HepG2 (cell line): ENCODE results near the gene SMOC1. TPM values are rescaled to one million over a fixed set of nuclear protein-coding genes. Genes with fewer than 3 reads are reported as not detected.

ENCODE experiments used
- AKAP8 ChIP-seq: sonication (generic); formaldehyde crosslinking; IDR thresholded peaks from 2 replicates; pipeline ENCODE4 v1.5.1; 2020; ENCODE audit warnings: mild to moderate bottlenecking, missing genetic modification reagents
- ARID3A ChIP-seq: IDR thresholded peaks from 2 replicates; pipeline ENCODE4 v1.6.1; 2012; ENCODE audit warnings: low read depth, low read length, improper control_type of control experiment
- ARNT2 ChIP-seq: sonication (generic); formaldehyde crosslinking; IDR thresholded peaks from 2 replicates; pipeline ENCODE4 v1.8.0; 2022; ENCODE audit warnings: mild to moderate bottlenecking, low read depth, missing genetic modification reagents, moderate library complexity
- DMAP1 ChIP-seq: IDR thresholded peaks from 2 replicates; pipeline ENCODE4 v1.6.1; 2016
- EED ChIP-seq: sonication (generic); formaldehyde crosslinking; IDR thresholded peaks from 2 replicates; pipeline ENCODE4 v1.5.0; 2020; ENCODE audit warnings: mild to moderate bottlenecking, missing genetic modification reagents
- HIVEP1 ChIP-seq: sonication (generic); formaldehyde crosslinking; IDR thresholded peaks from 2 replicates; pipeline ENCODE4 v1.4.0; 2020; ENCODE audit warnings: mild to moderate bottlenecking, missing genetic modification reagents
- HNRNPLL ChIP-seq: fragments of 200-400 bp; formaldehyde crosslinking; IDR thresholded peaks from 2 replicates; pipeline ENCODE4 v1.6.1; 2017; ENCODE audit warnings: mild to moderate bottlenecking, low read depth, low read length; ENCODE audit not compliant: poor library complexity, severe bottlenecking
- MTA1 ChIP-seq: sonication (generic); formaldehyde crosslinking; IDR thresholded peaks from 2 replicates; pipeline ENCODE4 v1.4.0; 2020; ENCODE audit warnings: missing genetic modification reagents, mild to moderate bottlenecking, borderline replicate concordance
- NRL ChIP-seq: sonication (generic); formaldehyde crosslinking; IDR thresholded peaks from 2 replicates; pipeline ENCODE4 v1.5.0; 2020; ENCODE audit warnings: missing genetic modification reagents, mild to moderate bottlenecking, moderate library complexity, borderline replicate concordance
- SMARCE1 ChIP-seq: fragments of 450-650 bp; IDR thresholded peaks from 2 replicates; pipeline ENCODE4 v1.6.1; 2017; ENCODE audit warnings: borderline replicate concordance
- SMYD3 ChIP-seq: sonication (generic); formaldehyde crosslinking; IDR thresholded peaks from 2 replicates; pipeline ENCODE4 v1.8.1; 2023; ENCODE audit warnings: mild to moderate bottlenecking, missing genetic modification reagents
- STAG1 ChIP-seq: sonication (generic); formaldehyde crosslinking; IDR thresholded peaks from 2 replicates; pipeline ENCODE4 v1.4.0; 2020; ENCODE audit warnings: missing genetic modification reagents
- TOPORS ChIP-seq: sonication (generic); formaldehyde crosslinking; IDR thresholded peaks from 2 replicates; pipeline ENCODE4 v1.8.0; 2023; ENCODE audit warnings: mild to moderate bottlenecking, missing genetic modification reagents
- ZBTB49 ChIP-seq: sonication (generic); formaldehyde crosslinking; IDR thresholded peaks from 2 replicates; pipeline ENCODE4 v1.4.0; 2020; ENCODE audit warnings: missing genetic modification reagents, borderline replicate concordance
- ZFP1 ChIP-seq: IDR thresholded peaks from 2 replicates; pipeline ENCODE4 v1.6.1; 2016
- ZNF326 ChIP-seq: sonication (generic); formaldehyde crosslinking; IDR thresholded peaks from 2 replicates; pipeline ENCODE4 v1.4.0; 2020; ENCODE audit warnings: missing genetic modification reagents, borderline replicate concordance
- ZNF337 ChIP-seq: sonication (generic); formaldehyde crosslinking; IDR thresholded peaks from 2 replicates; pipeline ENCODE4 v1.5.1; 2020; ENCODE audit warnings: missing genetic modification reagents, low read depth, mild to moderate bottlenecking, borderline replicate concordance
- ZNF343 ChIP-seq: sonication (generic); formaldehyde crosslinking; IDR thresholded peaks from 2 replicates; pipeline ENCODE4 v1.4.0; 2020; ENCODE audit warnings: mild to moderate bottlenecking, missing genetic modification reagents
- ZNF503 ChIP-seq: sonication (generic); formaldehyde crosslinking; IDR thresholded peaks from 2 replicates; pipeline ENCODE4 v1.4.0; 2020; ENCODE audit warnings: missing genetic modification reagents
- ZNF574 ChIP-seq: sonication (generic); formaldehyde crosslinking; IDR thresholded peaks from 2 replicates; pipeline ENCODE4 v1.4.0; 2020; ENCODE audit warnings: missing genetic modification reagents
- ZNF589 ChIP-seq: sonication (generic); formaldehyde crosslinking; conservative IDR thresholded peaks from 2 replicates; pipeline ENCODE4 v1.8.0; 2022; ENCODE audit warnings: mild to moderate bottlenecking, moderate library complexity, missing genetic modification reagents
- ZNF614 ChIP-seq: IDR thresholded peaks from 2 replicates; pipeline ENCODE4 v1.6.1; 2018; ENCODE audit warnings: missing biosample characterization, missing genetic modification reagents, inconsistent platforms, borderline replicate concordance
- polyA plus RNA-seq, 8 experiments: library from polyadenylated mRNA; depleted of rRNA in 3 of 8; stranded (reverse) in 7 of 8; unstranded in 1 of 8; fragments of >200 nt; fragmentation: Illumina TruSeq in 4 of 8; extraction: Trizol in 4 of 8; gene quantifications; 2 replicates each; pipeline versions ENCODE4 v1.2.1 to v1.2.3, GENCODE V29; 2011 to 2016; ENCODE audit warnings: low read depth in 4 of 8, missing spikeins in 1 of 8, mixed read lengths in 1 of 8; ENCODE audit not compliant: insufficient read depth in 1 of 8
- total RNA-seq, 5 experiments: library from RNA; depleted of rRNA; stranded (reverse); fragments of >200 nt; fragmentation: Illumina TruSeq; extraction: Trizol; gene quantifications; 2 replicates each; pipeline ENCODE4 v1.2.3, GENCODE V29; 2016; ENCODE audit warnings: low read depth in 1 of 5

SMOC1 gene
- total and polyA plus RNA-seq, 2 of the 13 experiments (the other 11 are each of a cell fraction or from before 2014, with no cell fraction given), result 17.8 to 35.6 TPM

GRCh38 chr14:70073924-70074566 is 194.8 kb downstream of the SMOC1 start (continued):
- TF ChIP-seq STAG1 (CRISPR knock-in tag) (peak; percentile 95), ZNF574 (CRISPR knock-in tag) (no peak), EED (no peak), NRL (CRISPR knock-in tag) (no peak), ZNF614 (CRISPR knock-in tag) (peak; percentile 50; the same call in 1 of the 2 replicates), ZFP1 (CRISPR knock-in tag) (0 out of 2 replicates have a peak, but pooled peaks have one; percentile 41), ZNF503 (no peak), SMARCE1 (no peak), ZNF326 (CRISPR knock-in tag) (no peak), DMAP1 (no peak), ZNF589 (no peak), ARID3A (0 out of 2 replicates have a peak, but pooled peaks have one; percentile 28), HIVEP1 (no peak), AKAP8 (CRISPR knock-in tag) (no peak), HNRNPLL (no peak), SMYD3 (CRISPR knock-in tag) (no peak), ZNF337 (no peak), ZBTB49 (CRISPR knock-in tag) (no peak), TOPORS (CRISPR knock-in tag) (no peak), ARNT2 (no peak), ZNF343 (CRISPR knock-in tag) (no peak), MTA1 (CRISPR knock-in tag) (no peak)
